ENCODE measurements around the gene IL7R.
"Not testable (repeated sequence)": the region's sequence is repeated elsewhere in the genome, so short reads cannot be mapped to it uniquely, and the experiment has no call there.

Gene IL7R

GRCh38 chr5:35838370-35839042, 18.2 kb upstream of the IL7R start:
- Histone ChIP-seq H3K27ac (ENCODE audit: insufficient read depth, low read depth, low read length, poor library complexity, severe bottlenecking) (no peak overlapping the region), H3K9me3 (ENCODE audit: control insufficient read depth, low read length) (no peaks in the 10 kb centered on the region), H3K27me3 (ENCODE audit: control insufficient read depth, insufficient read depth, low read length, poor library complexity, severe bottlenecking) (no peaks in the 10 kb centered on the region), H3K4me3 (ENCODE audit: insufficient read depth, low read depth, low read length) (no peak overlapping the region), H3K36me3 (ENCODE audit: control insufficient read depth, insufficient read depth, low read length) (no peaks in the 10 kb centered on the region), H3K4me1 (ENCODE audit: control insufficient read depth, insufficient read depth, low read length) (no peaks in the 10 kb centered on the region)
- 93 to 95% methylated on average over 4 of the region's 5 CpGs for WGBS, 2 experiments

- Histone ChIP-seq H3K27me3 (ENCODE audit: control insufficient read depth, insufficient read depth, low read length, poor library complexity, severe bottlenecking) (no peaks in the 10 kb centered on the region), H3K9me3 (ENCODE audit: control insufficient read depth, low read length) (no peaks in the 10 kb centered on the region), H3K27ac (ENCODE audit: insufficient read depth, low read depth, low read length, poor library complexity, severe bottlenecking) (no peak overlapping the region), H3K36me3 (ENCODE audit: control insufficient read depth, insufficient read depth, low read length) (no peaks in the 10 kb centered on the region), H3K4me1 (ENCODE audit: control insufficient read depth, insufficient read depth, low read length) (no peaks in the 10 kb centered on the region), H3K4me3 (ENCODE audit: insufficient read depth, low read depth, low read length) (no peak overlapping the region)
Observed at GRCh38 chr5:35842856-35843255, 13.8 kb upstream of the IL7R start.

DNA sequence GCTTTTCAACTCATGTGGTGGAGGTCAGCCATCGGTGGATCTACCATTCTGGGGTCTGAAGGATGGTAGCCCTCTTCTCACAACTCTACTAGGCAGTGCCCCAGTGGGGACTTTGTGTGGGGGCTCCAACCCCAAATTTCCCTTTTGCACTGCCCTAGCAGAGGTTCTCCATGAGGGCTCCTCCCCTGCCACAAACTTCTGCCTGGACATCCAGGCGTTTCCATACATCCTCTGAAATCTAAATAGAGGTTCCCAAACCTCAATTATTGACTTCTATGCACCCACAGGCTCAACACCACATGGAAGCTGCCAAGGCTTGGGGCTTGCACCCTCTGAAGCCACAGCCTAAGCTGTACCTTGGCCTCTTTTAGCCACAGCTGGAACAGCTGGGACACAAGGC, 11.2 kb upstream of the IL7R start:
- WGBS, 2 experiments, result 84 to 88% methylated on average over 2 of the region's 2 CpGs
- not testable (repeated sequence) for H3K27me3 ChIP-seq (ENCODE audit: control insufficient read depth, insufficient read depth, low read length, poor library complexity, severe bottlenecking); H3K27ac ChIP-seq (ENCODE audit: insufficient read depth, low read depth, low read length, poor library complexity, severe bottlenecking); H3K9me3 ChIP-seq (ENCODE audit: control insufficient read depth, low read length); H3K4me3 ChIP-seq (ENCODE audit: insufficient read depth, low read depth, low read length); H3K4me1 ChIP-seq (ENCODE audit: control insufficient read depth, insufficient read depth, low read length); H3K36me3 ChIP-seq (ENCODE audit: control insufficient read depth, insufficient read depth, low read length)

DNA sequence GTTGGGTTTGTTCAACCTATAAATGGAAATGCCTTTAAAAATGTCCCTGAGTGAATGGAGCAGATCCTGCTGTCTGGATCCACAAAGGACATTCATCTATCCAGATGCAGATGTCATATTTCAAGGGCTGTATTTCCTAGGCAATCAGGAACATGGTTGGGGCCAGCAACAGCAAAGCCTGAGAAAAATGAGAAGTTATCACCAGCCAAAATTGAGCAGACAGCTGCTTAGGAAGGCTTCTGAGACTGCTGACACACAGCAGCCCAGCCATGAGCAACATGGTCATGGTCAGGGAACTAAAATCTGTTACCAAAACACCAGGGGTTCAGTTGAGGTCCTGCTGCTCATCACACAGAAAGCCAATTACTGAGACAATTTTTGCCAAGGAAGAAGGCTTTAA, 9.2 kb upstream of the IL7R start:
- no peaks in the 10 kb centered on the region for H3K27me3 ChIP-seq (ENCODE audit: control insufficient read depth, insufficient read depth, low read length, poor library complexity, severe bottlenecking)
- no peaks in the 10 kb centered on the region for H3K9me3 ChIP-seq (ENCODE audit: control insufficient read depth, low read length)
- H3K27ac ChIP-seq (ENCODE audit: insufficient read depth, low read depth, low read length, poor library complexity, severe bottlenecking), result no peak overlapping the region
- no peaks in the 10 kb centered on the region for H3K4me1 ChIP-seq (ENCODE audit: control insufficient read depth, insufficient read depth, low read length)
- no peak overlapping the region for H3K4me3 ChIP-seq (ENCODE audit: insufficient read depth, low read depth, low read length)
- no peaks in the 10 kb centered on the region for H3K36me3 ChIP-seq (ENCODE audit: control insufficient read depth, insufficient read depth, low read length)

DNA sequence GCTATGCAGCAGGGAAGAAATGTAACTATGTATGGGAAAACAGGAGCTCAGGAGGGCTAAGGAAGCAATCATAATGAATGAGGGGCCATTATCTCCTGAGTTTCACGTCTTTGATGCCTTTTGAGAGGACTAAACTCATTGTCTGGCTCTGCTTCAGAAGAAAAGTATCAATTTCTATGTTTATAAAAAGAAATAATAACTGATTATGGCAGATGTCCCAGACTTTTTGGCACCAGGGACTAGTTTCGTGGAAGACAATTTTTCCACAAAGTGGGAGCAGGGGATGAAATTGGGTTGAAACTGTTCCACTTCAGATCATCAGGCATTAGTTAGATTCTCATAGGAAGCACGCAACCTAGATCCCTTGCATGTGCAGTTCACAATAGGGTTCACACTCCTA, 8.7 kb upstream of the IL7R start:
- Histone ChIP-seq H3K27ac (ENCODE audit: insufficient read depth, low read depth, low read length, poor library complexity, severe bottlenecking) (no peak overlapping the region), H3K27me3 (ENCODE audit: control insufficient read depth, insufficient read depth, low read length, poor library complexity, severe bottlenecking) (no peaks in the 10 kb centered on the region), H3K4me3 (ENCODE audit: insufficient read depth, low read depth, low read length) (no peak overlapping the region), H3K4me1 (ENCODE audit: control insufficient read depth, insufficient read depth, low read length) (no peaks in the 10 kb centered on the region), H3K36me3 (ENCODE audit: control insufficient read depth, insufficient read depth, low read length) (no peaks in the 10 kb centered on the region), H3K9me3 (ENCODE audit: control insufficient read depth, low read length) (no peaks in the 10 kb centered on the region)
- 89 to 92% methylated on average over 3 of the region's 3 CpGs for WGBS, 2 experiments

GRCh38 chr5:35849860-35850259, 6.8 kb upstream of the IL7R start:
- Histone ChIP-seq H3K27me3 (ENCODE audit: control insufficient read depth, insufficient read depth, low read length, poor library complexity, severe bottlenecking) (no peaks in the 10 kb centered on the region), H3K9me3 (ENCODE audit: control insufficient read depth, low read length) (no peaks in the 10 kb centered on the region), H3K4me3 (ENCODE audit: insufficient read depth, low read depth, low read length) (no peak overlapping the region), H3K36me3 (ENCODE audit: control insufficient read depth, insufficient read depth, low read length) (no peaks in the 10 kb centered on the region), H3K4me1 (ENCODE audit: control insufficient read depth, insufficient read depth, low read length) (no peaks in the 10 kb centered on the region), H3K27ac (ENCODE audit: insufficient read depth, low read depth, low read length, poor library complexity, severe bottlenecking) (no peak overlapping the region)
- WGBS, 2 experiments, result 92 to 95% methylated on average over 6 of the region's 6 CpGs

DNA sequence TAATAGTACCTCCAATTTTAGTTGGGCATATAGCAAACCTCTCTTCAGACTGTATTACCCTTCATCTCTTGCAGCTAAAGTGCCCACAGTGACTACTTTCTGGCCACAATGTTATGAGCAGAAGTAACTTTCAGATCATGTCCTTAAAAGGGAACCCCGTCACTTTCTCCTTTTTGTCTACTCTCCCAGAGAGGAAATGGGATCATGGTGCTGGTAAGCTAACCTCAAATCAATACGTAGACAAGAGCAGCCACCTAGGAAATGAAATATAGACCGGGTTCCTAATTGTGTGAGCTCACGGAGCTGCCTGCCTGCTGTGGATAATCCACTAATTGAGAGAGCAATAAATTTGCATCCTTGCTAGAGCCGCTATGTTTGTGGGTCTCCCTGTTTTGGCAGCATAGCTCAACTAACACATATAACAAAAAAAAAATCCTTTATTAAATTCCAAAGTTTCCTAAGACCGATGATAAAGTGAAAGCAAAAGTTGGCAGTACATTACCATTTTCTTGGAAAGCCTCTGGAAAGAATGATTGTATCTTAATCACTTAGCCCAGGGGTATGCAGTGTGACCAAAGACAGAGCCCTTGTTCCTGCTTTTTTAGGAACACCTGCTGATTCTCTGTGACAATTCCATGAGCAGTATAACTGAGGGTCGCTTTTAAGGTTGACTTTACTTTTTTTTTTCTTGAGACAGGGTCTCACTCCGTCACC, 5.6 kb upstream of the IL7R start:
- H3K27me3 ChIP-seq (ENCODE audit: control insufficient read depth, insufficient read depth, low read length, poor library complexity, severe bottlenecking), result no peaks in the 10 kb centered on the region
- H3K27ac ChIP-seq (ENCODE audit: insufficient read depth, low read depth, low read length, poor library complexity, severe bottlenecking), result no peak overlapping the region
- 89 to 91% methylated on average over 8 of the region's 8 CpGs for WGBS, 2 experiments
- H3K9me3 ChIP-seq (ENCODE audit: control insufficient read depth, low read length), result no peaks in the 10 kb centered on the region
- no peaks in the 10 kb centered on the region for H3K36me3 ChIP-seq (ENCODE audit: control insufficient read depth, insufficient read depth, low read length)
- no peak overlapping the region for H3K4me3 ChIP-seq (ENCODE audit: insufficient read depth, low read depth, low read length)
- no peaks in the 10 kb centered on the region for H3K4me1 ChIP-seq (ENCODE audit: control insufficient read depth, insufficient read depth, low read length)

GRCh38 chr5:35852084-35852734, 4.5 kb upstream of the IL7R start:
- Histone ChIP-seq H3K27ac (ENCODE audit: insufficient read depth, low read depth, low read length, poor library complexity, severe bottlenecking) (no peak overlapping the region), H3K27me3 (ENCODE audit: control insufficient read depth, insufficient read depth, low read length, poor library complexity, severe bottlenecking) (no peaks in the 10 kb centered on the region), H3K4me3 (ENCODE audit: insufficient read depth, low read depth, low read length) (no peak overlapping the region), H3K36me3 (ENCODE audit: control insufficient read depth, insufficient read depth, low read length) (no peaks in the 10 kb centered on the region), H3K9me3 (ENCODE audit: control insufficient read depth, low read length) (no peaks in the 10 kb centered on the region), H3K4me1 (ENCODE audit: control insufficient read depth, insufficient read depth, low read length) (no peaks in the 10 kb centered on the region)
- 79 to 87% methylated on average over 8 of the region's 8 CpGs for WGBS, 2 experiments

- Histone ChIP-seq H3K9me3 (ENCODE audit: control insufficient read depth, low read length) (no peaks in the 10 kb centered on the region), H3K36me3 (ENCODE audit: control insufficient read depth, insufficient read depth, low read length) (no peaks in the 10 kb centered on the region), H3K27ac (ENCODE audit: insufficient read depth, low read depth, low read length, poor library complexity, severe bottlenecking) (no peak overlapping the region), H3K4me1 (ENCODE audit: control insufficient read depth, insufficient read depth, low read length) (no peaks in the 10 kb centered on the region), H3K27me3 (ENCODE audit: control insufficient read depth, insufficient read depth, low read length, poor library complexity, severe bottlenecking) (no peaks in the 10 kb centered on the region), H3K4me3 (ENCODE audit: insufficient read depth, low read depth, low read length) (no peak overlapping the region)
Observed at GRCh38 chr5:35852773-35853172, 3.9 kb upstream of the IL7R start.

DNA sequence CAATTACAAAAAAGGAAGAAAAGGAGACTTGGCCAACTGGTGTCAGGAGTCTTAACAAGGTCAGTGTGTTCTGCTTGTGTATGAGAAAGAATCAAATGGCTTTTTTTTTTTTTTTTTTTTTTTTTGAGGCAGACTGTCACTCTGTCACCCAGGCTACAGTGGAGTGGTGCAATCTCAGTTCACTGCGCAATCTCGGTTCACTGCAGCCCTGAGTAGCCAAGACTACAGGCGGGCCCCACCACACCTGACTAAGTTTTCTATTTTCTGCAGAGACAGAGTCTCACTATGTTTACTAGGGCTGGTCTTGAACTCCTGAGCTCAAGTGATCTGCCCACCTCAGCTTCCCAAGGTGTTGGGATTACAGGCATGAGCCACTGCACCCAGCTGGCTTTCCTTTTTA, 3.1 kb upstream of the IL7R start:
- Histone ChIP-seq H3K4me1 (ENCODE audit: control insufficient read depth, insufficient read depth, low read length) (no peaks in the 10 kb centered on the region), H3K27me3 (ENCODE audit: control insufficient read depth, insufficient read depth, low read length, poor library complexity, severe bottlenecking) (no peaks in the 10 kb centered on the region), H3K27ac (ENCODE audit: insufficient read depth, low read depth, low read length, poor library complexity, severe bottlenecking) (no peak overlapping the region), H3K36me3 (ENCODE audit: control insufficient read depth, insufficient read depth, low read length) (no peaks in the 10 kb centered on the region), H3K9me3 (ENCODE audit: control insufficient read depth, low read length) (no peaks in the 10 kb centered on the region), H3K4me3 (ENCODE audit: insufficient read depth, low read depth, low read length) (no peak overlapping the region)
- WGBS, 2 experiments, result 85 to 91% methylated on average over 3 of the region's 3 CpGs

All from ectodermal cell (in vitro differentiated cells).